ENCODE data around the gene ADM. TPM values are rescaled to one million over a fixed set of nuclear protein-coding genes. Genes with fewer than 3 reads are reported as not detected.

Gene ADM
- total and polyA plus RNA-seq, 8 donors: 4.1 to 20.0 (median 7.4) TPM

GRCh38 chr11:10294290-10294953 is 10.5 kb upstream of the ADM start:
- WGBS, 2 donors: 4 to 5% methylated on average over 45 of the region's 45 CpGs
- H3K9me3 ChIP-seq: no peaks in the 10 kb centered on the region
- intact Hi-C loops (cut with DNase I): no loop called here
- DNase-seq: peak; percentile 12 to 74 (median 38)
- H3K4me3 ChIP-seq: peak overlapping the region; percentile 94 to 98 (median 96)
- no peaks in the 10 kb centered on the region for H3K27me3 ChIP-seq
- H3K27ac ChIP-seq: peak overlapping the region; percentile 68 to 93 (median 84)
- H3K4me1 ChIP-seq: peaks cover 0 to 14% (median 0%) of the 10 kb centered on the region in 3 donors
- no peaks in the 10 kb centered on the region for H3K36me3 ChIP-seq
- peak; percentile 19 to 46 (median 38) for ATAC-seq
- no peak for TF ChIP-seq CTCF (IDR thresholded peaks at IDR 0.05)
- no peak for FAIRE-seq

- Histone ChIP-seq H3K36me3 (no peaks in the 10 kb centered on the region), H3K9me3 (no peaks in the 10 kb centered on the region), H3K4me3 (peak overlapping the region in 3 of 4 donors; percentile 95 to 98 (median 96)), H3K4me1 (peaks cover 0 to 14% (median 0%) of the 10 kb centered on the region in 3 donors), H3K27me3 (no peaks in the 10 kb centered on the region), H3K27ac (peak overlapping the region in 1 of 4 donors; percentile 93)
- ATAC-seq (no peak), DNase-seq (no peak), FAIRE-seq (no peak)
- no peak for TF ChIP-seq CTCF (IDR thresholded peaks at IDR 0.05)
- 61 to 67% methylated on average over 10 of the region's 10 CpGs for WGBS, 2 donors
- intact Hi-C loops (cut with DNase I): no loop called here
These were observed 9.6 kb upstream of the ADM start for GRCh38 chr11:10295064-10295901.

GRCh38 chr11:10298342-10298741 is 6.5 kb upstream of the ADM start:
- TF ChIP-seq CTCF (IDR thresholded peaks at IDR 0.05): no peak
- H3K27me3 ChIP-seq: no peaks in the 10 kb centered on the region
- H3K27ac ChIP-seq: no peak overlapping the region
- FAIRE-seq (no peak), ATAC-seq (no peak), DNase-seq (no peak)
- WGBS, 2 donors: 85 to 90% methylated on average over 5 of the region's 5 CpGs
- H3K36me3 ChIP-seq: no peaks in the 10 kb centered on the region
- H3K4me1 ChIP-seq: peaks cover 0 to 14% (median 0%) of the 10 kb centered on the region in 3 donors
- intact Hi-C loops (cut with DNase I): no loop called here
- no peak overlapping the region for H3K4me3 ChIP-seq
- H3K9me3 ChIP-seq: no peaks in the 10 kb centered on the region

GRCh38 chr11:10301656-10302358 is 3.1 kb upstream of the ADM start:
- Histone ChIP-seq H3K27me3 (no peaks in the 10 kb centered on the region), H3K36me3 (no peaks in the 10 kb centered on the region), H3K27ac (peak overlapping the region in 2 of 4 donors; percentile 93 to 94), H3K9me3 (no peaks in the 10 kb centered on the region), H3K4me3 (peak overlapping the region in 2 of 4 donors; percentile 53 to 84), H3K4me1 (peaks cover 0 to 16% (median 0%) of the 10 kb centered on the region in 3 donors)
- no peak for TF ChIP-seq CTCF (IDR thresholded peaks at IDR 0.05)
- intact Hi-C loops (cut with DNase I): no loop called here
- FAIRE-seq: no peak
- no peak for ATAC-seq
- WGBS, 2 donors: 15% methylated on average over 9 of the region's 9 CpGs
- DNase-seq: no peak

Measured in pancreas (tissue), 10 donors.